Loucy (cell line): ENCODE results near the gene SNX25.

Experiments used
- CTCF ChIP-seq: fragments of 200-600 bp; sonication (generic); conservative IDR thresholded peaks from 2 replicates; pipeline ENCODE4 v1.5.1; 2014; ENCODE audit warnings: mild to moderate bottlenecking, antibody characterized with exemption, low read length
- EZH2phosphoT487 ChIP-seq: fragments of 200-600 bp; IDR thresholded peaks from 2 replicates; pipeline ENCODE4 v1.6.1; 2018; ENCODE audit warnings: antibody characterized with exemption, mild to moderate bottlenecking, moderate library complexity, borderline replicate concordance

GRCh38 chr4:185212581-185212980, 3.2 kb downstream of the SNX25 start:
- no peak for TF ChIP-seq CTCF
- no peak for TF ChIP-seq EZH2phosphoT487
